Mesothelial cell of epicardium (in vitro differentiated cells): ENCODE data around the gene FES. TPM values are rescaled to one million over a fixed set of nuclear protein-coding genes. Genes with fewer than 3 reads are reported as not detected.

Experiments
- DNase-seq, 2 experiments: peaks; one replicate each; pipeline ENCODE4 v3.0.0; 2021; ENCODE audit warnings: low spot score in 2 of 2; ENCODE audit not compliant: unreplicated experiment in 2 of 2
- H3K27ac Mint-ChIP-seq: 2 replicates; pipeline ENCODE4 v1.8.0; 2021; ENCODE audit warnings: mixed read lengths
- H3K27me3 Mint-ChIP-seq: 2 replicates; pipeline ENCODE4 v1.8.0; 2021; ENCODE audit warnings: low read depth, mixed read lengths
- H3K36me3 Mint-ChIP-seq: 2 replicates; pipeline ENCODE4 v1.8.0; 2021; ENCODE audit warnings: mixed read lengths
- H3K4me1 Mint-ChIP-seq: 2 replicates; pipeline ENCODE4 v1.8.0; 2021; ENCODE audit warnings: mixed read lengths
- H3K4me3 Mint-ChIP-seq: 2 replicates; pipeline ENCODE4 v1.8.0; 2021; ENCODE audit warnings: mild to moderate bottlenecking, moderate library complexity, mixed read lengths
- H3K9me3 Mint-ChIP-seq: 2 replicates; pipeline ENCODE4 v1.8.0; 2021; ENCODE audit warnings: mixed read lengths
- CTCF ChIP-seq: fragments of 200-600 bp; sonication (generic); IDR thresholded peaks from one replicate; pipeline ENCODE4 v1.5.0; 2021; ENCODE audit warnings: antibody characterized with exemption; ENCODE audit not compliant: unreplicated experiment
- total RNA-seq: library from RNA; stranded (reverse); gene quantifications from 3 replicates; pipeline ENCODE4 v1.2.1, GENCODE V29; 2021

The FES gene
- total RNA-seq, 1 donor from 2014 or later: 32.6 TPM

- Mint-ChIP-seq H3K4me3 (no peak overlapping the region), H3K27ac (no peak overlapping the region), H3K9me3 (no peaks in the 10 kb centered on the region), H3K4me1 (peaks cover 25% of the 10 kb centered on the region), H3K27me3 (no peaks in the 10 kb centered on the region), H3K36me3 (peaks cover 4% of the 10 kb centered on the region)
- DNase-seq: no peak
- no peak for TF ChIP-seq CTCF
Measured at GRCh38 chr15:90887037-90887481, 2.8 kb downstream of the FES start.

- no peak overlapping the region for H3K27ac Mint-ChIP-seq
- H3K9me3 Mint-ChIP-seq: no peaks in the 10 kb centered on the region
- no peak for DNase-seq
- H3K27me3 Mint-ChIP-seq: no peaks in the 10 kb centered on the region
- TF ChIP-seq CTCF: no peak
- no peak overlapping the region for H3K4me3 Mint-ChIP-seq
- H3K36me3 Mint-ChIP-seq: peaks cover 8% of the 10 kb centered on the region
- H3K4me1 Mint-ChIP-seq: peaks cover 17% of the 10 kb centered on the region
Measured at GRCh38 chr15:90889313-90889730, 5.0 kb downstream of the FES start.

GRCh38 chr15:90889736-90890456 lies 5.6 kb downstream of the FES start:
- Mint-ChIP-seq H3K36me3 (peaks cover 11% of the 10 kb centered on the region), H3K9me3 (no peaks in the 10 kb centered on the region), H3K4me1 (peaks cover 16% of the 10 kb centered on the region), H3K27ac (no peak overlapping the region), H3K4me3 (no peak overlapping the region), H3K27me3 (no peaks in the 10 kb centered on the region)
- no peak for DNase-seq
- TF ChIP-seq CTCF: no peak

- H3K27me3 Mint-ChIP-seq: no peaks in the 10 kb centered on the region
- DNase-seq: no peak
- no peaks in the 10 kb centered on the region for H3K9me3 Mint-ChIP-seq
- peaks cover 6% of the 10 kb centered on the region for H3K4me1 Mint-ChIP-seq
- H3K4me3 Mint-ChIP-seq: no peak overlapping the region
- no peak overlapping the region for H3K27ac Mint-ChIP-seq
- TF ChIP-seq CTCF: no peak
- peaks cover 17% of the 10 kb centered on the region for H3K36me3 Mint-ChIP-seq
Measured at GRCh38 chr15:90890839-90891238, 6.5 kb downstream of the FES start.

- Mint-ChIP-seq H3K4me3 (no peak overlapping the region), H3K27me3 (no peaks in the 10 kb centered on the region), H3K36me3 (peaks cover 21% of the 10 kb centered on the region), H3K4me1 (peaks cover under 1% of the 10 kb centered on the region), H3K27ac (no peak overlapping the region), H3K9me3 (no peaks in the 10 kb centered on the region)
- no peak for DNase-seq
- TF ChIP-seq CTCF: no peak
Measured at GRCh38 chr15:90891346-90891949, 7.1 kb downstream of the FES start.
